Osteoblast (primary cell): ENCODE measurements around the gene RNF19B. TPM values are rescaled to one million over a fixed set of nuclear protein-coding genes. Genes with fewer than 3 reads are reported as not detected.

Experiments
- DNase-seq: peaks from one replicate; pipeline ENCODE4 v3.0.0; 2011; ENCODE audit warnings: low spot score, mixed read lengths; ENCODE audit not compliant: insufficient read length; ENCODE audit errors: missing footprints
- H2AFZ ChIP-seq: 2 replicates; pipeline ENCODE4 v1.6.0; 2011; ENCODE audit warnings: mild to moderate bottlenecking, low read length
- H3K27ac ChIP-seq: 2 replicates; pipeline ENCODE4 v1.5.1; 2011; ENCODE audit warnings: mild to moderate bottlenecking, low read depth, low read length, moderate library complexity
- H3K27me3 ChIP-seq: 2 replicates; pipeline ENCODE4 v1.6.0; 2012; ENCODE audit warnings: mild to moderate bottlenecking, control low read depth, inconsistent platforms, low read length, moderate library complexity; ENCODE audit not compliant: insufficient read depth
- H3K36me3 ChIP-seq: 2 replicates; pipeline ENCODE4 v1.5.1; 2011; ENCODE audit warnings: mild to moderate bottlenecking, low read length, control low read depth, moderate library complexity; ENCODE audit not compliant: insufficient read depth
- H3K4me1 ChIP-seq: 2 replicates; pipeline ENCODE4 v1.5.1; 2011; ENCODE audit warnings: mild to moderate bottlenecking, low read length, control low read depth, moderate library complexity; ENCODE audit not compliant: insufficient read depth
- H3K4me2 ChIP-seq: 2 replicates; pipeline ENCODE4 v1.6.0; 2011; ENCODE audit warnings: mild to moderate bottlenecking, low read length; ENCODE audit not compliant: insufficient read depth
- H3K4me3 ChIP-seq: fragments of 200-600 bp; sonication (generic); 3 replicates; pipeline ENCODE4 v1.5.1; 2012; ENCODE audit warnings: mild to moderate bottlenecking, low read length, inconsistent platforms; ENCODE audit not compliant: insufficient read depth
- H3K79me2 ChIP-seq: 2 replicates; pipeline ENCODE4 v1.6.0; 2012; ENCODE audit warnings: mild to moderate bottlenecking, low read length, control low read depth, inconsistent platforms; ENCODE audit not compliant: insufficient read depth
- H3K9me3 ChIP-seq: 2 replicates; pipeline ENCODE4 v1.5.1; 2011; ENCODE audit warnings: low read depth, low read length, control low read depth
- H4K20me1 ChIP-seq: 2 replicates; pipeline ENCODE4 v1.6.0; 2012; ENCODE audit warnings: mild to moderate bottlenecking, low read length, control low read depth; ENCODE audit not compliant: insufficient read depth
- CTCF ChIP-seq: IDR thresholded peaks from 2 replicates; pipeline ENCODE4 v1.5.1; 2011; ENCODE audit warnings: mild to moderate bottlenecking, low read depth, low read length, moderate library complexity; ENCODE audit errors: extremely low read depth
- total RNA-seq: library from RNA; depleted of rRNA; stranded (reverse); fragments of >200 nt; gene quantifications from 2 replicates; pipeline ENCODE4 v1.2.3, GENCODE V29; 2012

RNF19B gene
- total RNA-seq, 1 donor: 14.5 TPM

- Histone ChIP-seq H3K4me3 (peak overlapping the region; percentile 27), H3K27me3 (no peaks in the 10 kb centered on the region), H3K27ac (peak overlapping the region; percentile 97), H3K4me1 (peaks cover 34% of the 10 kb centered on the region), H3K9me3 (no peaks in the 10 kb centered on the region), H4K20me1 (no peaks in the 10 kb centered on the region), H2AFZ (no peak overlapping the region), H3K79me2 (no peaks in the 10 kb centered on the region), H3K4me2 (peak overlapping the region; percentile 77), H3K36me3 (no peaks in the 10 kb centered on the region)
- TF ChIP-seq CTCF: no peak
- peak; percentile 91 for DNase-seq
Measured at GRCh38 chr1:32989160-32990050, 24.8 kb upstream of the RNF19B start.

GRCh38 chr1:32988665-32989064 lies 24.1 kb upstream of the RNF19B start:
- Histone ChIP-seq H3K9me3 (no peaks in the 10 kb centered on the region), H3K4me1 (peaks cover 34% of the 10 kb centered on the region), H3K27me3 (no peaks in the 10 kb centered on the region), H2AFZ (no peak overlapping the region), H3K79me2 (no peaks in the 10 kb centered on the region), H3K27ac (peak overlapping the region; percentile 97), H3K4me2 (peak overlapping the region; percentile 77), H4K20me1 (no peaks in the 10 kb centered on the region), H3K36me3 (no peaks in the 10 kb centered on the region), H3K4me3 (peak overlapping the region; percentile 27)
- DNase-seq: peak; percentile 66
- TF ChIP-seq CTCF: no peak

GRCh38 chr1:32985226-32985625 lies 20.6 kb upstream of the RNF19B start:
- no peaks in the 10 kb centered on the region for H3K36me3 ChIP-seq
- H3K4me2 ChIP-seq: no peak overlapping the region
- H3K4me3 ChIP-seq: no peak overlapping the region

More at GRCh38 chr1:32985226-32985625, 20.6 kb upstream of the RNF19B start:
- no peak overlapping the region for H3K27ac ChIP-seq
- H3K27me3 ChIP-seq: no peaks in the 10 kb centered on the region
- no peak overlapping the region for H2AFZ ChIP-seq
- no peak for TF ChIP-seq CTCF
- H3K4me1 ChIP-seq: peaks cover 30% of the 10 kb centered on the region
- H4K20me1 ChIP-seq: no peaks in the 10 kb centered on the region
- DNase-seq: no peak
- no peaks in the 10 kb centered on the region for H3K9me3 ChIP-seq
- H3K79me2 ChIP-seq: no peaks in the 10 kb centered on the region
